Loucy (cell line): ENCODE measurements around the gene PCSK5.
A peak's percentile ranks its signal among the peaks of the same experiment; 100 is the strongest.

ENCODE experiments used
- CTCF ChIP-seq: fragments of 200-600 bp; sonication (generic); conservative IDR thresholded peaks from 2 replicates; pipeline ENCODE4 v1.5.1; 2014; ENCODE audit warnings: mild to moderate bottlenecking, antibody characterized with exemption, low read length
- EZH2phosphoT487 ChIP-seq: fragments of 200-600 bp; IDR thresholded peaks from 2 replicates; pipeline ENCODE4 v1.6.1; 2018; ENCODE audit warnings: antibody characterized with exemption, mild to moderate bottlenecking, moderate library complexity, borderline replicate concordance

DNA sequence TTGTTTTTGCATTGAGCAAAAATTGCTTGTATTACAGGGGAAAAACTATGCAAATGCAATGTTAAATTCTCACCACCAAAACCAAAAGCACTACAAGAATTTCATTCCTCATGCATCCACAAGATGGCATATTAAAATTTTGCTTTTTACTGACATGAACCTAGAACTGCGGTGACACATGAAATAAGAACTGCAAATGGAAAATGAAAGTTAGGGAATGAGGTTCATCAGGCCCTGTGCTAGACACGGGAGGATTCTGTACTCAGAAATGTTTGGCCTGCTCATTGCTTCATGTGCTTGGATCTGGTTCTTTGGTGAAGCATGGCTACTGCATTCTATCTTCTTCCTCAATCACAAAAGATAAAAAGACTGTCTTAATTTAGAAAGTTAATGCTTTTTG lies 512.9 kb downstream of the PCSK5 start:
- TF ChIP-seq CTCF, result peak; percentile 80
- TF ChIP-seq EZH2phosphoT487, result no peak
